H9 (cell line): ENCODE measurements around the gene CDH20. TPM values are rescaled to one million over a fixed set of nuclear protein-coding genes. Genes with fewer than 3 reads are reported as not detected.

ENCODE experiments used
- DNase-seq: peaks from one replicate; pipeline ENCODE4 v3.0.0-alpha.2; 2017
- H2AFZ ChIP-seq: one replicate; pipeline ENCODE4 v1.6.1; 2013; ENCODE audit warnings: mild to moderate bottlenecking, low read length, control low read depth, moderate library complexity
- H2AK5ac ChIP-seq: 2 replicates; pipeline ENCODE4 v1.6.1; 2013; ENCODE audit warnings: low read length, control low read depth, mixed read lengths; ENCODE audit not compliant: insufficient read length
- H2BK120ac ChIP-seq: one replicate; pipeline ENCODE4 v1.6.1; 2013; ENCODE audit warnings: low read depth, mild to moderate bottlenecking, low read length, control low read depth, inconsistent platforms; ENCODE audit not compliant: poor library complexity, severe bottlenecking
- H2BK12ac ChIP-seq: 2 replicates; pipeline ENCODE4 v1.6.1; 2013; ENCODE audit warnings: low read length, control low read depth, mixed read lengths, low read depth; ENCODE audit not compliant: insufficient read length
- H2BK15ac ChIP-seq: 2 replicates; pipeline ENCODE4 v1.6.1; 2013; ENCODE audit warnings: low read depth, low read length, control low read depth
- H2BK20ac ChIP-seq: one replicate; pipeline ENCODE4 v1.6.1; 2013; ENCODE audit warnings: low read depth, mild to moderate bottlenecking, low read length, control low read depth, inconsistent platforms; ENCODE audit not compliant: poor library complexity, severe bottlenecking
- H2BK5ac ChIP-seq: 2 replicates; pipeline ENCODE4 v1.6.1; 2013; ENCODE audit warnings: low read length, control low read depth, mixed read lengths; ENCODE audit not compliant: insufficient read length
- H3K14ac ChIP-seq: 2 replicates; pipeline ENCODE4 v1.6.1; 2013; ENCODE audit warnings: low read length, control low read depth; ENCODE audit not compliant: insufficient read depth
- H3K18ac ChIP-seq: 2 replicates; pipeline ENCODE4 v1.6.1; 2013; ENCODE audit warnings: low read depth, mild to moderate bottlenecking, mixed read lengths, low read length, control low read depth; ENCODE audit not compliant: insufficient read length
- H3K23ac ChIP-seq: 2 replicates; pipeline ENCODE4 v1.6.1; 2013; ENCODE audit warnings: low read length, control low read depth, mixed read lengths, low read depth; ENCODE audit not compliant: insufficient read length
- H3K23me2 ChIP-seq: 2 replicates; pipeline ENCODE4 v1.6.1; 2013; ENCODE audit warnings: low read depth, mild to moderate bottlenecking, mixed read lengths, low read length, control low read depth; ENCODE audit not compliant: insufficient read length, poor library complexity, severe bottlenecking
- H3K27ac ChIP-seq: 2 replicates; pipeline ENCODE4 v1.5.1; 2013; ENCODE audit warnings: low read length, control low read depth, mixed read lengths, low read depth; ENCODE audit not compliant: insufficient read length
- H3K27me3 ChIP-seq: 2 replicates; pipeline ENCODE4 v1.6.1; 2013; ENCODE audit warnings: low read length, control low read depth, inconsistent platforms; ENCODE audit not compliant: insufficient read depth
- H3K4ac ChIP-seq: 2 replicates; pipeline ENCODE4 v1.6.1; 2013; ENCODE audit warnings: low read depth, mild to moderate bottlenecking, control low read depth, inconsistent platforms, low read length, moderate library complexity
- H3K4me1 ChIP-seq: 2 replicates; pipeline ENCODE4 v1.6.1; 2013; ENCODE audit warnings: low read length, control low read depth, inconsistent platforms; ENCODE audit not compliant: insufficient read depth
- H3K4me2 ChIP-seq: 2 replicates; pipeline ENCODE4 v1.6.1; 2013; ENCODE audit warnings: low read length, control low read depth, mixed read lengths; ENCODE audit not compliant: insufficient read length, insufficient read depth
- H3K56ac ChIP-seq: 2 replicates; pipeline ENCODE4 v1.6.1; 2013; ENCODE audit warnings: low read depth, mild to moderate bottlenecking, mixed read lengths, low read length, control low read depth; ENCODE audit not compliant: insufficient read length
- H3K79me1 ChIP-seq: 2 replicates; pipeline ENCODE4 v1.6.1; 2013; ENCODE audit warnings: low read depth, mild to moderate bottlenecking, moderate library complexity, low read length, control low read depth, inconsistent platforms; ENCODE audit not compliant: insufficient read depth, poor library complexity, severe bottlenecking
- H3K79me2 ChIP-seq: 2 replicates; pipeline ENCODE4 v1.6.1; 2013; ENCODE audit warnings: low read length, control low read depth, inconsistent platforms; ENCODE audit not compliant: insufficient read depth
- H3K9ac ChIP-seq: 2 replicates; pipeline ENCODE4 v1.6.1; 2013; ENCODE audit warnings: low read length, control low read depth, mixed read lengths; ENCODE audit not compliant: insufficient read length; ENCODE audit errors: extremely low read depth
- H3K9me3 ChIP-seq: one replicate; pipeline ENCODE4 v1.6.1; 2013; ENCODE audit warnings: low read depth, low read length, inconsistent platforms; ENCODE audit not compliant: control insufficient read depth
- H3T11ph ChIP-seq: one replicate; pipeline ENCODE4 v1.6.1; 2013; ENCODE audit warnings: mild to moderate bottlenecking, low read length, control low read depth, inconsistent platforms
- H4K20me1 ChIP-seq: one replicate; pipeline ENCODE4 v1.6.1; 2013; ENCODE audit not compliant: control insufficient read depth, insufficient read length, insufficient read depth
- H4K5ac ChIP-seq: 2 replicates; pipeline ENCODE4 v1.6.1; 2013; ENCODE audit warnings: low read depth, mild to moderate bottlenecking, mixed read lengths, low read length, control low read depth; ENCODE audit not compliant: insufficient read length
- H4K8ac ChIP-seq: replicated peaks from 2 replicates; pipeline ENCODE4 v1.6.1; 2013; ENCODE audit warnings: low read length, control low read depth, mixed read lengths, low read depth; ENCODE audit not compliant: insufficient read length
- H4K91ac ChIP-seq: 2 replicates; pipeline ENCODE4 v1.6.1; 2013; ENCODE audit warnings: low read depth, mild to moderate bottlenecking, moderate library complexity, mixed read lengths, low read length, control low read depth; ENCODE audit not compliant: insufficient read length
- H3K27ac Mint-ChIP-seq, 3 experiments: 2 replicates in 2 of 3; 3 replicates in 1 of 3; pipeline ENCODE4 v1.8.0; 2020 to 2021; ENCODE audit warnings: mixed read lengths in 3 of 3, mild to moderate bottlenecking in 1 of 3, moderate library complexity in 1 of 3
- H3K27me3 Mint-ChIP-seq: 2 replicates; pipeline ENCODE4 v1.8.0; 2021; ENCODE audit warnings: low read depth, mild to moderate bottlenecking, moderate library complexity, mixed read lengths
- H3K36me3 Mint-ChIP-seq, 3 experiments: 2 replicates in 2 of 3; 3 replicates in 1 of 3; pipeline ENCODE4 v1.8.0; 2020 to 2021; ENCODE audit warnings: low read depth in 3 of 3, mixed read lengths in 3 of 3; ENCODE audit not compliant: insufficient read depth in 1 of 3
- H3K4me1 Mint-ChIP-seq, 2 experiments: 2 replicates each; pipeline ENCODE4 v1.8.0; 2020; ENCODE audit warnings: mixed read lengths in 2 of 2
- H3K4me3 Mint-ChIP-seq, 2 experiments: 2 replicates in 1 of 2; 3 replicates in 1 of 2; pipeline ENCODE4 v1.8.0; 2020 to 2021; ENCODE audit warnings: mild to moderate bottlenecking in 2 of 2, mixed read lengths in 2 of 2, moderate library complexity in 1 of 2
- H3K9me3 Mint-ChIP-seq, 2 experiments: 2 replicates in 1 of 2; 3 replicates in 1 of 2; pipeline ENCODE4 v1.8.0; 2020; ENCODE audit warnings: mild to moderate bottlenecking in 2 of 2, mixed read lengths in 2 of 2, moderate library complexity in 1 of 2
- WGBS: extraction: QIAGEN DNeasy Blood & Tissue Kit; methylation state at CpG from one replicate; pipeline ENCODE4 v1.1.7; 2013; ENCODE audit warnings: missing lambda C conversion rate, low lambda C conversion rate, mixed read lengths; ENCODE audit not compliant: insufficient read length; ENCODE audit errors: extremely low coverage; 5-methylcytosine and 5-hydroxymethylcytosine counted together
- total RNA-seq: library from RNA; stranded (reverse); gene quantifications from 2 replicates; pipeline ENCODE4 v1.2.1, GENCODE V29; 2021
- TF ChIP-seq, protein P1 (sequence below): fragments of 200-600 bp; sonication (generic); conservative IDR thresholded peaks from 3 replicates; pipeline ENCODE4 v1.8.0; 2021; ENCODE audit warnings: antibody characterized with exemption, mild to moderate bottlenecking

CDH20 gene
- total RNA-seq, 1 experiment from 2014 or later, result not detected

GRCh38 chr18:61579581-61579980, 246.4 kb downstream of the CDH20 start:
- H3K4ac ChIP-seq, result no peak overlapping the region
- no peak overlapping the region for H2AFZ ChIP-seq
- Mint-ChIP-seq H3K9me3 (no peaks in the 10 kb centered on the region), H3K4me3 (no peak overlapping the region), H3K27ac (no peak overlapping the region), H3K4me1 (peaks cover 21 to 22% of the 10 kb centered on the region in 2 experiments), H3K36me3 (no peaks in the 10 kb centered on the region), H3K27me3 (peaks cover 18% of the 10 kb centered on the region)
- no peak overlapping the region for H2BK15ac ChIP-seq
- no peaks in the 10 kb centered on the region for H3K79me1 ChIP-seq
- WGBS, result no CpG with 5 or more reads among the region's 2 CpGs
- H2BK20ac ChIP-seq, result no peak overlapping the region
- H3K27me3 ChIP-seq, result no peaks in the 10 kb centered on the region
- no peak overlapping the region for H3K27ac ChIP-seq
- H3K23ac ChIP-seq, result no peak overlapping the region
- H2BK5ac ChIP-seq, result no peak overlapping the region
- peaks cover 5% of the 10 kb centered on the region for H3K23me2 ChIP-seq
- no peak overlapping the region for H4K8ac ChIP-seq
- H4K5ac ChIP-seq, result no peak overlapping the region
- no peak overlapping the region for H4K91ac ChIP-seq
- no peak overlapping the region for H3K56ac ChIP-seq
- H3K9ac ChIP-seq, result no peak overlapping the region
- H4K20me1 ChIP-seq, result no peaks in the 10 kb centered on the region
- H3K4me1 ChIP-seq, result no peaks in the 10 kb centered on the region; the same call in 1 of the 2 replicates
- no peak overlapping the region for H3T11ph ChIP-seq
- TF ChIP-seq, protein P1, sequence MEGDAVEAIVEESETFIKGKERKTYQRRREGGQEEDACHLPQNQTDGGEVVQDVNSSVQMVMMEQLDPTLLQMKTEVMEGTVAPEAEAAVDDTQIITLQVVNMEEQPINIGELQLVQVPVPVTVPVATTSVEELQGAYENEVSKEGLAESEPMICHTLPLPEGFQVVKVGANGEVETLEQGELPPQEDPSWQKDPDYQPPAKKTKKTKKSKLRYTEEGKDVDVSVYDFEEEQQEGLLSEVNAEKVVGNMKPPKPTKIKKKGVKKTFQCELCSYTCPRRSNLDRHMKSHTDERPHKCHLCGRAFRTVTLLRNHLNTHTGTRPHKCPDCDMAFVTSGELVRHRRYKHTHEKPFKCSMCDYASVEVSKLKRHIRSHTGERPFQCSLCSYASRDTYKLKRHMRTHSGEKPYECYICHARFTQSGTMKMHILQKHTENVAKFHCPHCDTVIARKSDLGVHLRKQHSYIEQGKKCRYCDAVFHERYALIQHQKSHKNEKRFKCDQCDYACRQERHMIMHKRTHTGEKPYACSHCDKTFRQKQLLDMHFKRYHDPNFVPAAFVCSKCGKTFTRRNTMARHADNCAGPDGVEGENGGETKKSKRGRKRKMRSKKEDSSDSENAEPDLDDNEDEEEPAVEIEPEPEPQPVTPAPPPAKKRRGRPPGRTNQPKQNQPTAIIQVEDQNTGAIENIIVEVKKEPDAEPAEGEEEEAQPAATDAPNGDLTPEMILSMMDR, result no peak
- no peak overlapping the region for H2BK120ac ChIP-seq
- H3K4me2 ChIP-seq, result no peak overlapping the region
- H3K79me2 ChIP-seq, result no peaks in the 10 kb centered on the region
- no peak overlapping the region for H3K14ac ChIP-seq
- DNase-seq, result no peak
- no peak overlapping the region for H3K18ac ChIP-seq
- no peaks in the 10 kb centered on the region for H3K9me3 ChIP-seq
- no peak overlapping the region for H2BK12ac ChIP-seq
- H2AK5ac ChIP-seq, result no peak overlapping the region
